NCI-H187 treated with DMSO at 0.1 percent for 48 hours (cell line): ENCODE measurements around the gene NFS1.

Source experiments
- DNase-seq: peaks from one replicate; lab custom pipeline; 2025; lab: John Stamatoyannopoulos, UW

The NFS1 gene

GRCh38 chr20:35638751-35639150, 60.4 kb downstream of the NFS1 start:
- DNase-seq: no peak

DNA sequence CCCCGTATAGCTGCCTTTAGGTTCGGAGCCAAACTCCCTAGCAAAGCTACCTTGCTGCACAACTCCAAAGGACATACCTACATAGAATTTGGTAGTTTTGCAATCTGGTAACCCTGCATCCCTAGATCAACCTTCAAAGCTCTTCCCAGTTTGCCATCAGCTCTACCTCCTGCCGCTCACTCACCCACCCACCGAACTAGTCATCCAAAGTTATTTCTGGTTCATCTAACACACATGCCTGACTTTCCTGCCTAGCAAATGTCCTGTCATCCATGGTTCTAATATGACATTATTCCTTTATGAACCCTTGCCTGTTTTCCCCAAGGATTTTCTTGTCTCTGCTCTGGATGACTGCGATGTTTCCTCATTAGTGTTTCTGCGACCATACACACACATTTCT, 61.9 kb downstream of the NFS1 start:
- DNase-seq: no peak

DNA sequence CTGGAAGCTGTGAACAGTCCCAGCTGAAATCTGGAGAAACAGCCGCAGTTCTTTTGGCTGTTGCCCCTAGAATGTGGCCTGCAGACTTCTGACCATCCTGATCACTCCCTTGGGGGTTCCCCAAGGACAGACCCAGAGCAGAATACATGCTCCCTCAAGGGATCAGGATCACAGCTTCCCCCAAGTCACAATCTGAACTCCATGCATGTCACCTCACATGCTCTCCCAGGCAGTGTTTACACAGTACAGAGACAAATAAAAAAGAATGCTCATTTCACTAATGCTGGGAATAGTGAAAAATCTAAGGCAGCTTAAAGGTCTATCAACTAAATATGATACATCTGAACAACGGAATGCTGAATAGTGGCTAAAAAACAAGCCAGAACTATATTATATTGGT, 63.1 kb downstream of the NFS1 start:
- DNase-seq: no peak

GRCh38 chr20:35635652-35636051, 63.5 kb downstream of the NFS1 start:
- no peak for DNase-seq

GRCh38 chr20:35632539-35633115, 66.5 kb downstream of the NFS1 start:
- DNase-seq: no peak

DNA sequence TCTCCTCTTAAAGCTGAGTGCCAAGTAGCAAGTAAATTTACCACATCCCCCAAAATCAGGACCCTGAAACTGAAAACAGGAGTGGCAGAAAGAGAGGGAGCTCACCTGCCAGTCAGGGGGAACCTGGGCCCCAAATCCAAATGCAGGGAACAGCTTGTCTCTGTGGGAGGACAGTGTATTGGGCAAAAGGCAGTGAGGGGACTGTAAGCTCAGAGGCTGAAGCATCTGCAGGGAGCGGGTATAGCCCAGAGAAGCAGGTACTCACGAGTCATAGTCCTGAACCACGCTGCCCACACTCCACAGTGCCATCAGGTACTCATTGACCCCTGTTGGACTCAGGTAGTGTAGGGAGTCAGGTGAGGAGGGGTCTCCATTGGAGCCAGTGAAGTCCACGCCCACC, 68.5 kb downstream of the NFS1 start:
- DNase-seq: no peak

GRCh38 chr20:35629427-35630145, 69.6 kb downstream of the NFS1 start:
- no peak for DNase-seq

DNA sequence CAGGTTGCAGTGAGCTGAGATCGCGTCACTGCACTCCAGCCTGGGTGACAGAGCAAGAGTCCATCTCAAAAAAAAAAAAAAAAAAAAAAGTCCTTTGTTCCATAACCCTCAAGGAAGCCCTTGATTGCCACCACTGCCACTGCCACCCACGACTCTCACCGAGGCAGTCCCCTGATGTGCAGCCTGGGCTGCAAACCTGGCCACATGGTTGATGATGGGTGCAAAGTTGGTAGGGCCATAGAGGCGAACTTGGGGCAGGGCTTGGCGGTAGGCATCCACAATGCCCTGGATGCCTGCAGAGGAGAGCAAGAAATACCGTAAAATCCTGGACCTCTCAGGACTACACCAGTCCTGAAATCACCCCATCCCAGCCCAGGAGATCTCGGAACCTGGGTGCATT, 72.0 kb downstream of the NFS1 start:
- DNase-seq: no peak

DNA sequence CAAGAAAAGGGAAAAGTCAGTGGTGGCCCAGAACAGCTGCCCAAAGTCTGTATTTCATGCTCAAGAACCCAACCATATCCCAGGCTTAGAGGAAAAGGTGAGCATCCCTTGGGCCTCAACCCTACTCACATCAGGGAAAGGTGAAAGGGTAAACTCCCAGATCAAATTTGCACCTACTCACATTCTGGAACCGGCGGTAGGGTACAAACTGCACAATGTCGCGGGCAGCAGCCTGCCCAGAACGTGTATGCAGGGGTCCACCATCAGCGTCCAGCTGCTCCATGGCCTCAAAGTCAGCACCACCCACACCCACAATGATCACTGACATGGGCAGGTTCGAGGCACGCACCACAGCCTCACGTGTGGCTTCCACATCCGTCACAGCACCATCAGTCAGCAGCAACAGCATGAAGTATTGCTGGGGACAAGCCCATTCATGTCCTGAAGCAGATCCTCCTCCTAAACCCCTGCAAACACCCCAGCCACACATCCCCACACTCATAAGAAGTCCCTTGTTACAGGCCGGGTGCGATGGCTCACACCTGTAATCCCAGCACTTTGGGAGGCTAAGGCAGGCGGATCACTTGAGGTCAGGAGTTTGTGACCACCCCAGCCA, 72.7 kb downstream of the NFS1 start:
- no peak for DNase-seq

- no peak for DNase-seq
These were observed 73.4 kb downstream of the NFS1 start for GRCh38 chr20:35625584-35626385.

- DNase-seq: no peak
These were observed 77.6 kb downstream of the NFS1 start for GRCh38 chr20:35621560-35621946.

GRCh38 chr20:35620818-35621559, 78.2 kb downstream of the NFS1 start:
- no peak for DNase-seq

DNA sequence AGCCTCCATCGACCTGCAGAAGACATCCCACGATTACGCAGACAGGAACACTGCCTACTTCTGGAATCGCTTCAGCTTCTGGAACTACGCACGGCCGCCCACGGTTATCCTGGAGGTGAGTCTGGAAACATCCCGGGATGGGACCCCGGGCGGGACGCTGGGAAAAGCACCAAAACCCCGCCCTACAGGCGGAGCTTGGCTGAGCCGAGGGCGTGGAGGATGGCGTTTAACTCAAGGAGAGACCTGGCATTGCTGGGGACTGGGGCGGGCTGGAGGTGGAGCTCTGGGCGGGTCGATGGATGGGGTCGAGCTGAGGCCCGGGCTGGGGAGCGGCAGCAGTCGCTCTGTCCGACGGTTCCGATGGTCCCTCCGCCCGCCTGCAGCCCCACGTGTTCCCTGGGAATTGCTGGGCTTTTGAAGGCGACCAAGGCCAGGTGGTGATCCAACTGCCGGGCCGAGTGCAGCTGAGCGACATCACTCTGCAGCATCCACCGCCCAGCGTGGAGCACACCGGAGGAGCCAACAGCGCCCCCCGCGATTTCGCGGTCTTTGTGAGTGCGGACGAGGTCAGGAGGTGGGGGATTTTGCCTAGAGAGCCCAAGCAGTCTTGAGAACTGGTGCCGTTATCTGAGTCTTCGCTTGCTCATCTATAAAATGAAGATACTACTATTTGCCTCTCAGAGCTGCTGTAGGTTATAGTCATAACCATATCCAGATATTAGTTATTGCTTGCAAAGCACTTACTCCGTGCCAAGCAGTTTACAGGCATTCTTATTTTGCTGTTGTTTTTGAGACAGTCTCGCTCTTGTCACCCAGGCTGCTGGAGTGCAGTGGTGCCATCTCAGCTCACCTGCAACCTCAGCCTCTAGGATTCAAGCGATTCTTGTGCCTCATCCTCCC, 79.7 kb downstream of the NFS1 start:
- no peak for DNase-seq

DNA sequence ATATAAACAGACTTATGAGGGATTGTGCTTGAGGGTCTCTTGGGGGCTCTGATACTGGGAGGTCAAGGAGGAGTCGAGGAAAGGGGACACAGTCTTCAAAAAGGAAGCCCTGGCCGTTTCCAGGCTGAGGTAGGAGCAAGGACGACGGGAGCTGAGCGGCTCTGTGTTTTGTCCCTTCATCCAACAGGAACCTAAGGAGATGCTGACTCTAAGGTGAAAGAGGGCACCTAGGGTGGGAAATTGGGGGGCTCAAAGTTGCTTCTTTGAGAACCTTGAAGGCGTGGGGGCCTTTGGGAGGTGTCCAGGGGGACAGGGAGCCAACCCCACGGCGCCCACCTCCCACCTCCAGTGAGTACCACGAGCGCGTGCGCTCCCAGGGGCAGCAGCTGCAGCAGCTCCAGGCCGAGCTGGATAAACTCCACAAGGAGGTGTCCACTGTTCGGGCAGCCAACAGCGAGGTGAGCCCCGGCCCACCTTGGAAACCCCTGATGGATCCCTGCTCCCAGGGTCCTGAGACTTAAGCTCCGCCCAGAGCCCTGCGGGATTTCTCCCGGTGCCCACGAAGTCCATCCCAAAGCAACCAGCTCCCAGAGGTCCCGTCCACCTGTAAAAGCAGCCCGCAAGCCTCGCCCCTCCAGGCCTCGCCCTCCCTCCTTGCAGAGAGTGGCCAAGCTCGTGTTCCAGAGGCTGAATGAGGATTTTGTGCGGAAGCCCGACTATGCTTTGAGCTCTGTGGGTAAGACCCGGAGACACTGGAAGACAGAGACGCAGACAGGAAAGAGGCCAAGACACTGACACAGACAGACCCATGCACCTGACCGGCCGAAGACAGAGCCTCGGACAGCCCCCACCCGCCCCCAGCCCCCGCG, 80.7 kb downstream of the NFS1 start:
- no peak for DNase-seq
